NCI-H524 (cell line): ENCODE measurements around the gene PLEKHH1.

Experiments
- DNase-seq, 2 experiments: peaks; one replicate each; lab custom pipeline; 2025; lab: John Stamatoyannopoulos, UW

PLEKHH1 gene

DNA sequence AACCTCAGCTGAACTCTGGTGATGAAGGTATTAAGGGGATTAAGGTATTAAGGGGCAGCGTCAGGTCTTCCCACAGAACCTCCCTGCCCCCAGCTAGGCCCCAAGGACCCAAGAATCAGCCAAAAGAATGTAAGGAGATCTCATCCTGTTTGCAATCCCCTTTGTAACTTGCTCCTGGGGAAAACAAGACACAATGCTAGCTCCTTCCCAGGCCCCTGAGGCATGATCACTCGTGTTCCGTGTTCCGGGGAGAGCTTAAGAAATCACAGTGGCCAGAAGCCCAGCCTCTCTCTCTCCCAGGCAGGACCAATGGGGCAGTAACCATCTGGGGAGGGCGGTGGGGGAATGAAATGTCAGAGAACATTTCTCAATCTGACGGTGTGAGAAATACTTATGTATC, 33.8 kb downstream of the PLEKHH1 start:
- DNase-seq, result peak; percentile 86 to 91

DNA sequence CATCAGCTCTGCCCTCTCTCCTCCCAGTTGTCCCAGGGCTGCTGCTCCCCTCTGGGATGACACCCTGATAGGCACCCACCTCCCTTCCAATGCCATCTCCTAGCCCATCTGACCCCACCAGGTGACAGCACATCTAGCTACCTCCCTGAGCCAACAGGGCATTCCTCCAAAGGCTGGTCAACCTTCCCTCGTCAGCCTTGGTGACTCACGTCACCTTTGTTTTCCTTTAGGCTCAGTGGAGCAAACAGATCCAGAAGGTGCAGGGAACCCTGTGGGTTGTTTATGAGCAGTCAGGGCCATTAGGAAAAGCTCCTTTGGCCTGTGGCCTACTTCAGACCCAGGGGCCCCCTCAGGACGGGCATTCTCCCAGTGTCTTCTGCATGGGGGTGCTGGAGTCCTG, 34.6 kb downstream of the PLEKHH1 start:
- no peak for DNase-seq

DNA sequence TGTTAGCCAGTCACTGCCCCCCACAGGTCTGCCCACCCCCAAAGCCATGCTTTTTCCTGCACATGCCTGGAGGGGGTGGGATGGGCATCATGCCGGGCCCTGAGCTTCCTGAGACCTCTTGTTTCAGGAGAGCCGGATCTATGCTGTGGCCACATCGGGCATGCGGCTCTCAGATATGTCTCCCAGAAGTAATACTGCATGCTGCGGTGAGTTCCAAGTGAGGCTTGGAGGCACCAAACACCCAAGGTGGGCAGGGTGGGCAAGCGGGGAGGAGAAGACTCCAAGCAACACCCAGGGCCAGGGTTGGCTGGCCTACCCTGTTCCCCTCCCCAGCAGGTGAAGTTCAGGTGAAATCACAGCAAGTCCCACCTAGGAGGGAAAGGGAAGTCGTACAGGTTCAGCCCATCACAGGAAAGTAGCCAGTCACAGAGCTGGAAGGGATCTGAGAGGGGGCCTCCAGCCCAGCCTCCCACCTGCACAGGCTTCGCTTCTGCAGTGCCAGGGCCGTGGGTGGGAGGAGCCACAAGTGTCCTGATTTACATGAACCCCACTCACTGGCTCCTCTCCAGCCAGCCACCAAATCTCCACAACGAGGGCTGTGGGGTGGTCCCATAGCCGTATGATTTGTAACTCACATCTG, 36.0 kb downstream of the PLEKHH1 start:
- peak; percentile 77 to 91 for DNase-seq

DNA sequence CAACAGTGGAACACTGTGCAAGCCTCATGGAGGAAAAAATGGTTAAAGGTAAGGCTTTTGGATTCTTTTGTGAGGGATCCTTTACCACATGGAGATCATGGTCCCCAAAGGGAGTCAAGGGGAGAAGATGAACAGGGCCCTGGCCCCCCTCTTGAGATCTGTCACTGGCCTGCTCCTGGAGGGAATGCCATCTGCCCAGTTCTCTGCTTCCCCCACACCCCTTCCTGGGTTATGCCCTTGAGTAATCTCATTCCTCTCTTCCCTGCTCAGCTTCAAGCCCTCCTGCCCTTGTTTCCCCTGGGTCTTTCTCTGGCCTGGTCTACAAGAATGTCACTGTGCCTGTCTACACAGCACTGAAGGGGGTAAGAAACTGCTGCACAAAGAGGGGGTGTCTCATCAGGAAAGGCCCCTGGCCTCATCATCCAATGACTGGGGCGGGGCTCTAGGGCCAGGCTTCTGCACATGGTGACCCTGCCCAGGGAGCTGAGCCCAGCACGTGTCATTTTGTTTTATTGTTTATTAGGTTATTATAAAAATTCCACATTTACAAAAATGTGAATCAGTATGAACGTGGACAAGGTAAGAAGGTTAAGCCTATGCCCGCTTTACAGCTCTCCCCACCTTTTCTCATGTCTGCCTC, 36.7 kb downstream of the PLEKHH1 start:
- DNase-seq, result peak; percentile 82 to 91

DNA sequence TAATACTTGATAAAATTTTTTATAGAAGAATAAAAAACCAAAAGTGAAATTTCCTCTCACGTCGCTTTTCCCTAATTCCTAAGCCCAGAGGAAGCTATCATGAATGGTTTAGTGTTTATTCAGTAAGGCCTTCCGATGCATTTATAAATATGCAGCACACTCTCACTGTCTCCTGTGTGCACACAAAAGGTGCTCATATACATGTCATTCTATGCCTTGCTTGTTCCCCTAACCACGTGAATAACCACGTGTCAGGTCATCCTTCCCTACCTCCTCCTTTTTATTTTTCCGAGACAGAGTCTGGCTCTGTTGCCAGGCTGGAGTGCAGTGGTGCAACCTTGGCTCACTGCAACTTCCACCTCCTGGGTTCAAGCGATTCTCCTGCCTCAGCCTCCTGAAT, 37.4 kb downstream of the PLEKHH1 start:
- no peak for DNase-seq

DNA sequence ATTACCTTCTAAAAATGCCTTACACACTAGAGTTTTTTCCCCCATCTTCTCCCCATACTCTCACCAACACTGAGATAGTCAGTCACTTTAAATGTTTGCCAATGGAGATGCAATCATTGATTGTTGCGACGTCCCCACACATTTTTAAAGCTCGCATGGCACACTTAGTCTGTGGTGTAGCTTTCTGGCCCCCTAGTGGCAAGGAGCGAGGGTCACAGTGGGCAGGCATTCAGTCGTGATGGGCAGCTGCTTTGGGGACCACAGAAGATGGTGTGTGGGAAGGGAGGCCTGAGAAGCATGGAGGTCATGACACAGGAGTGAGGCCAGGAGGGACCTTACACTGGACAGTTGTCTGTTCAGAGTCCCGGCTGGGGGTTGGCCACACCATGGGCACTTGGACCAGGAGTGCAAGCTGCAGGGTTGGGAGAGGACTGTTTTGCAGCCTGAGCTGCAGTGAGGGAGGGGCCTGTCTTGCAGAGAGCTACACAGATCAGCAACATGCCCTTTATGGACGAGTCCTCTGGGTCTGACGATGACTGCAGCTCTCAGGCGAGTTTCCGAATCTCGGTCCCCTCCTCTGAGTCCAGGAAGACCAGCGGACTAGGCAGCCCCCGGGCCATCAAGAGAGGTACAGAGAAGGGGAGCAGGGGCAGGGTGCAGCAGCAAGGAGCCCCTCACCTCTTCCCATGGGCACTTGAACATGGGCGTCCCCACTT, 38.3 kb downstream of the PLEKHH1 start:
- DNase-seq, result peak; percentile 59 to 80

DNA sequence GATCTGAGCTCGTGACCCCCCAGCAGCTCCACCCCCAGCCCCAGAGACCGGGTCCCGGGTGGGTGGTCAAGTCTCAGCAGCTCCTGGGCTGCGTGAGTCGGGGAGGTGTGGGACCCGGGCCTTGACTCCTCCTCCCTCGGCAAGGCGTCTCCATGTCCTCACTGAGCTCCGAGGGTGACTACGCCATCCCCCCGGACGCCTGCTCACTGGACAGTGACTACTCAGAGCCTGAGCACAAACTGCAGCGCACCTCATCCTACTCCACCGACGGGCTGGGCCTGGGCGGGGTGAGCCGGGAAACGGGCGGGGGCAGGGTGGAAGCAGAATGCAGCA, 38.9 kb downstream of the PLEKHH1 start:
- no peak for DNase-seq

DNA sequence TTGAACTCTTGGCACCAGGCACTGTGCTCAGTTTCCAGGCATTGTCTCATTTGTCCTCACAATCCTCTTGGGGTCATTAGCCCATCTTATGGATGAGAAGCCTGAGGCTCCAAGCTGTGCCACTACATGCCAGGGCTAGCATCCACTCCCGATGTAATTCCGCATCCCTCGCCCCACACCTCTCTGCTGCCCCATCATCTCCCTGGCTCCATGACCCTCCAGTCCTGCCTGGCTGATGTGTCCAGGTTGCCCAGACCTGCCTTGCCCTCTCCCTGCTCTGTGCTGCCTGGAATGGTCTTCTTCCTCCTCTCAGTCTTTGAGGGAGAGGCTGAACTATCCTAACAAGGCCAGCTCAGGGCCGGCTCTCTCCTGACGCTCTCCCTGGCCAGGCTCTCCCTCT, 39.5 kb downstream of the PLEKHH1 start:
- no peak for DNase-seq

DNA sequence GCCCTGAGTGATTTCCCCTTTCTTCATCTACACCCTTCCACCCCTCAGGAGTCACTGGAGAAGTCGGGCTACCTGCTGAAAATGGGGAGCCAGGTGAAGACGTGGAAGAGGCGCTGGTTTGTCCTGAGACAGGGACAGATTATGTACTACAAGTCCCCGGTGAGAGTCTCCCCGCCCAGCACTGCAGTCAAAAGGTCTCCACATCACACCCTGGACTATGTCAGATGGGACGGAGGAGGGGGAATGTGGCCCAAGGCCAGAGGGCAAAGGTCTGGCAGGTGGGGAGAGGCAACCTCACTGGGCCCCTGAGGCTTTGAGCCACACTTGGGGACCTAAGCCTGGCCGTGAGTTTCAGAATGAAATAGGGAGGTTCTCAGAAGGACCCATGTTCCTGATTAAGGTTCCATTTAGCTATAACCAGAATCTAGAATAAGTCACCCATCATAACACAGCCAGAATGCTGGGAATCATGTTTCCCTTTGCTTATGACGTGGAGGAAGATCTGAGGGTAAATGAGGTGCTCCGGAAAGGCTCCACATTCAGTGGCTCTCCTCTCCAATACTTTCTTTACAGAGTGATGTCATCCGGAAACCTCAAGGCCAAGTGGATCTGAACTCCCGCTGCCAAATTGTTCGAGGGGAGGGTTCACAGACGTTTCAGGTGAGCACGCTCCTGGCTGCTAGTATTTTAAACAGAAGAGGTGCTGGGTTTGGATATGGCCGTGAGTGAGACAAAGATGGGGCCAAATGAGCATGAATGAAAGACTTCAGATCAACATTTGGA, 40.3 kb downstream of the PLEKHH1 start:
- no peak for DNase-seq

DNA sequence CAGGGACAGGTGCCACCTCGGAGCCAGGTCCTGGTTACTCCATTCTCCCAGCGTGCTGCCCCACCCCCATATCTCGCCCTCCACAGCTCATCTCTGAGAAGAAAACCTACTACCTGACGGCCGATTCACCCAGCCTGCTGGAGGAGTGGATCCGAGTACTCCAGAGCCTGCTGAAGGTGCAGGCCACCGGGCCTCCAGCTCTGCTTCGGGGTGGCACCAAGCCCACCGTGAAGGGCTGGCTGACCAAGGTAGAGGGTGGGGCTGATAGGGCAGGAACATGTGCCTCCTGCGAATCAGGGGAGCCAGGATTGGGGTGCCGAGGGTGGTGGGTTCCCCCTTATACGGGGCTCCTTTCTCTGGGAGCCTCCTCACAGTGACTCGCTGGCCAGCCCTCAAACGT, 41.1 kb downstream of the PLEKHH1 start:
- no peak for DNase-seq

DNA sequence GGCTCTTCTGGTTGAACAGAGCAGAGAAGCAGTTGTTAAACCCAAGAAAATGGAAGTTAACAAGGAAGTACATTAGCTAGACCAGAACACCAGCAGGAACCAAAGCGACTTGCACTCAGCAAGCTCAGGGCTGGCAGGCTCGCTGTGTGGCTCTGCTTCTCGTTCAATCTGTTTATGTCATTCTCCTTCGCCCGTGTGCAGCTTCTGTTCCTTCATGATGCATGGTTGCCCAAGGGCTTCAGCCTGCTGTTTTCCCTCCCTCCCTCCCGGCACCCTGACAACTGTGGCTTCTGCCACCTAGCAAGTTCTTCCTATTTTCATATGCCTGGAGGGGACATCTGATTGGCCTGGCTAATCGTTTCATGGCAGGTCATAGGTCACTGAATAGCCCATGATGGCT, 41.7 kb downstream of the PLEKHH1 start:
- no peak for DNase-seq

DNA sequence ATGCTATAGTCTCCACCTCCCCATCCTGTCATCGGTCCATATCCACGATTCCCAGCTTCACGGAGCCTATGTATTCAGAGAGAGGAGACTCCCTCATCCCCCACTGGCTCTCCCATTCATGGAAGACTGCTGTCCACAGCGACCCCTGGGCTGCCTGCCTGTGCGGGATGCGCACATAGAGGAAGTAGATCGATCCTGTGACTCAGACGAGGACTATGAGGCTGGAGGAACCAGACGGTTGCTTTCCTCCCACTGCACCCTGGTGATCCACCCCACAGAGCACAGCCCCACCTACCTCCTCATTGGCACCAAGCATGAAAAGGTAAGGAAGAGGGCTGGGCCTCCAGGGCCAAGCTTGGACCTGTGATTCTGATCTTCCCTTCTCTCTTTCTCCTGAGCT, 42.6 kb downstream of the PLEKHH1 start:
- DNase-seq, result no peak

DNA sequence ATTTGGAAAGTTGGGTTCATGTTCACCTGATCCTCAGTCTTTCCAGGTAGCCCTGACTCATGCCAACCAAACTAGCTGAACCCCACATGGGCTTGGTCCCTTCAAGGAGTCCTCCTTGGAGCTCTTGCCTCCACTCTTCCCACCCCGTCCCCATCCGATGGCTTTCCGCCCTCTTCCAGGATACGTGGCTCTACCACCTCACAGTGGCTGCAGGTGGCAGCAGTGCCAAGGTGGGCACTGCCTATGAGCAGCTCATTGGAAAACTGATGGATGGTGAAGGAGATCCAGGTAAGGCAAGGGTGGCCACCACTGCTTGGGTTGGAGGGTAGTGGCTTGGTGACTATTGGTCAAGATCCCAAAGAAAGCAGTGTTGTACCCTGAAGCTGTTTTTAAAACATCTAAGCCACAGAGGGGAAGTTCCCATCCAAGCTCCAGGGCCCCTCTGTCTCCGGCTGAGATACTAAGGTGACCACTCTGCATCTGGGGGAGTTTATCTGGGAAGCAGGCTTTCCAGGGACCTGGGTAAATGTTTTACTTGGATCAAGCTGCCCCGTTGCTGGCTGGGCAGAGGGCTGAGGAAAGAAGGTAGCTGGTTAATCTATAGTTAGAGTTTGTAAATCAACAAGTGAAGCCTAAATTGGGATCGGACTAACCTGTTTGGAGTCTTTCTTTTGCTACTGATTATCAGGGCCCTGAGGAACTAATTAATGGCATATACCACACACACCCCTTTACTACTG, 43.3 kb downstream of the PLEKHH1 start:
- no peak for DNase-seq

DNA sequence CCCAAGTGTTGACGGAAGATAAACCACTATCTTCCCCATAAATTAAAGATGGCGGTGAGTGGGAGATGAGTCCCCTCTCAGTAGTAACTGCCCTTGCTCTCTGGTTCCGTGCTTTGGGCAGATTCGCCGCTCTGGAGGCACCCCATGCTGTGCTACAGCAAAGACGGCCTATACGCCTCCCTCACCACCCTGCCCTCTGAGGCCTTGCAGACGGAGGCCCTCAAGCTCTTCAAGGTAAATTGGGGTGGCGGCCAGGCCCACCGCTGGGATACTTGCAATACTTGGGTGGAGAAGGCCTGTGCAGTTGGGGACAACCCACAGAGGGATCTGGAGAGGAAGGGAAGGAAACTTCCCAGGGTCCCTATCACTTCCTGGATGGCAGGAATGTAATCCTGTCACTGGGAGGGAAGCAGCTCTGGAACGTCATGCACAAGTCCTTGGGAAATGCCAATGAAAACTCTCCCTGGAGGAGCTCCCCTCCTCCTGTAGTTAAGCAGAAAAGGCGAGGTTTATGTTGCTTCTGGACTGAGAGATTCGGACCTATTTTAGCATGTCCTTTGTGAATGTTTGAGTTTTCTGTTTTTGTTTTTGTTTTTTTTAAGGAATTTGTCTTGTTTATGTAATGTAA, 44.2 kb downstream of the PLEKHH1 start:
- DNase-seq, result no peak

DNA sequence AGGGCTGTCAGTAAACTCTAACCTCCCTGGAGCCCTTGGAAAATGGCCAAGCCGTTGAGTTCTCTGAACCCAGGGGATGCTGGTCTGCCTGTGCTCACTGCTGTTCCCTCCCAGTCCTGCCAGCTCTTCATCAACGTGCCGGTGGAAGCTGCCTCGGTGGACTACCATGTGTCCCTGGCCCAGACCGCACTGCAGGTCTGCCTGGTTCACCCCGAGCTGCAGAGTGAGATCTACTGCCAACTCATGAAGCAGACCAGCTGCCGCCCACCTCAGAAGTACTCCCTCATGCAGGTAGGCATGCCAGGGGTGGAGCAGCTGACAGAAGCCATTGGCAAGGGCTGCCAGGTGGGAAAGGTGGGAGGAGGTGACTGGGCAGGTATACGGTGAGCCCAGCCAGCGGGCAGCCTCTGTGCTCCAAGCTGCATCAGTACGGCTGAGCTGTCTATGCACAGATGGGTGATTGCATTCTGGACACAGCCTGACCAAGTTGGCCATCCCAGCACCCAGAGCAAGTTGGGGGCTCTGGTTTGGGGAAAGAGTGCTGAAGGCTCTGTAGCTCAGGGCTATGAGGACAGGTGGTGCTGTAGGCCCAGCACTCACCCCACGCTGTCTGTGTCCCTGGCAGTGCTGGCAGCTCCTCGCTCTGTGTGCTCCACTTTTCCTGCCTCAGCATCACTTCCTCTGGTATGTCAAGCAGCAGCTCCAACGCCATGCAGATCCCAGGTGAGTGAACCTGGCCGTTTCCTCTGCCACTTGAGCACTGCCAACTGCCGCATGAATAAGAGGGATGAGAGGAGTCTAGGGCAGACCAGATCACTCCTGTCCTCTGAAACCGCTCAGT, 45.0 kb downstream of the PLEKHH1 start:
- DNase-seq, result no peak

DNA sequence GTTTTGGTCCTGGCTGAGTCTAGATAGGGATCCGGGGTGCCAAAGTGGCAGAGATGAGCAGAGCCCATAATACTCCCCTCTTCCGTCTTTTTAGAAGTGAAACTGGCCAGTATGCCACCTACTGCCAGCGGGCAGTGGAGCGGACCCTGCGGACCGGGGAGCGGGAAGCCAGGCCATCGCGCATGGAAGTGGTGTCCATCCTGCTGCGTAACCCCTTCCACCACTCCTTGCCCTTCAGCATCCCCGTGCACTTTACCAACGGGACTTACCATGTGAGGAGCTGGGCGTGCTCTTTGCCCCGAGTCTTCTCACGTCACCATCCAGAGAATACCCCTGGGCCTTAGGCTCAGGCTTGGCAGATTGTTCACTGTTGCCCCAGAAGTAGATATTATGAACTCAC, 46.0 kb downstream of the PLEKHH1 start:
- no peak for DNase-seq

DNA sequence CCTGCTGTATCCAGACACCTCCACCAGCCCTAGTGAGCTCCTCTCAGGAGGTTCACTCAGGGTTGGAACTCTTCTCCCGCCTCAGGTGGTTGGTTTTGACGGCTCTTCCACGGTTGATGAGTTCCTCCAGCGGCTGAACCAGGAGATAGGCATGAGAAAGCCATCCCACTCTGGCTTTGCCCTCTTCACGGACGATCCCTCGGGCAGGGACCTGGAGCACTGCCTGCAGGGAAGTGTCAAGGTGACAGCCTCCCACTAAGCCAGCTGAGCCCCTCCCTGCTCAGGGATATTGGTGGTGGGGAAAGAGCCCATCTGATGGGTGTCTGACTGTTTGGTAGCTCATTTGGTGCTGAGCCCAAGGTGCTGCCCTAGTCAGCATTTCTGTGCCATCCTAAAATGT, 46.5 kb downstream of the PLEKHH1 start:
- no peak for DNase-seq

DNA sequence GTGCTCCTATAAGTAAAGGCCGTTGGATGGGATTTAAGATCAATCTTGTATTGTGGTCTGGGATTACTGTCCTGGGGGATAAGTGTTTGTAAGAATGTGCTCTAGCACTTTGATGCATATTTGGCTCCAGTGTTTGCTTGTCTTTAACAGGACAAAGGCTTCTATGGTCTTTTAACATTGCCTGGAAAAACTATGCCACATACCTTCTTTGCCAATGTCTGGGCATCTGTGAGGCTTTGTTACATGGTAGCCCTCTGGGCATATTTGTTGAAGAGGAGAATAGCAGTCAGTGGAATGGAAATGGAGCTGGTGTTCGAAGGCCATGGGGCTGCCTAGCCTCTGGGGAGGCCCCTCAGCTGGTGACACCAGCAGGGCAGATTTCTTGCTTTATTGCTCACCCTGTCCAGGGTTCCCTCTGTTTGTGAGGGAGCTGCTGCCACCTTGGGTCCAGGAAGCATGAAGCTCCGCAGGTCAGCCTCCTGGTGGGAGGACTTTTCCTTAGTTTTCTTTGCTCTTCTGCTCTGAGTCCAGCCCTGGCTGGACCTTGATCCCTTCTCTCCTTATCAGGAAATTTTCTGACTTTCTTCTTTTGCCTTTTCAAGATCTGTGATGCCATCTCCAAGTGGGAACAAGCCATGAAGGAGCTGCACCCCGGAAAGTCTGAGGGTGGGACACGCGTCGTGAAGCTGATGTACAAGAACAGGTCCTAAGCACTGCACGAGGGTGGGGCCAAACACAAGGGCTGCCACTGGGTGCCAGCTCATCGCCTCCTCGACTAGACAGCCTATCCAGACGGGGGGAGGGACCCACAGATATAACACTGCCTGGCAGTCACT, 47.5 kb downstream of the PLEKHH1 start:
- peak in 1 of 2 experiments; percentile 17 for DNase-seq

DNA sequence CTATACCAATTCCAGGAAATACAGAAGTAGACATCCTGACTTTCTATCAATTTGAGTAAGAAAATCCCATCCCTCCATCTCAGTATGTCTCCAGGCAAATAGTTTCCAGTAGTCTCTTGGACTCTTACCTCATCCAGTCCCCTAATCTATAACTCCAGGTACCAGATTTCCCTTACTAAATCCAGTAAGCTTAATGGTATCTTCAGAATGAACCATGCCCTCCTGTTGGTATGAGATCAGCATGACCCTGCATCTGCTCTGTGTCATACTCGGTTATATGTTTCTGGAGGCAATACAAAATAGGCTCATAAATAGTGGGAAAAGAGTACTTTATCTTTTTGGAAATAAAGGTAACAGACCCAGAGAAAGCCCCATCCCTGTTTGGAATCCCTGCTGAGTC, 48.6 kb downstream of the PLEKHH1 start:
- DNase-seq, result no peak

DNA sequence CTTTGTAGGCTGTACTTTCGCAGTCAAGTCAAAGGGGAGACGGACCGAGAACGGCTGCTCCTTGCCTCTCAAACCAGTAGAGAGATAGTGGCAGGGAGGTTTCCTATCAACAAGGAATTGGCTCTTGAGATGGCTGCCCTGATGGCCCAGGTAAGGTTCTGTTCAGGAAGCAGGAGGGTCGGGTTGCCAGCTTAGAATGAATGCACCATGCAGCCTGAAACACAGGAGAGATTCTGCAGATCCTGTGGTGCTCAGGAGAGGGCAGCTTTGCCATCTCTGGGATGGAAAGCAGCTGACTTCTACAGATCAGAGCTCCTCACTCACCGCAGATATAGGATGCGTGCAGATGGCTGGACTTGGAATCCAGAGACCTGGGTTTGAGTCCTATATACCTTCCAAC, 49.0 kb downstream of the PLEKHH1 start:
- peak in 1 of 2 experiments; percentile 18 for DNase-seq
